ENCODE data around the gene PSME1. TPM values are rescaled to one million over a fixed set of nuclear protein-coding genes. Genes with fewer than 3 reads are reported as not detected.

PSME1 gene
- total RNA-seq, 1 donor from 2014 or later, result 32.7 TPM

DNA sequence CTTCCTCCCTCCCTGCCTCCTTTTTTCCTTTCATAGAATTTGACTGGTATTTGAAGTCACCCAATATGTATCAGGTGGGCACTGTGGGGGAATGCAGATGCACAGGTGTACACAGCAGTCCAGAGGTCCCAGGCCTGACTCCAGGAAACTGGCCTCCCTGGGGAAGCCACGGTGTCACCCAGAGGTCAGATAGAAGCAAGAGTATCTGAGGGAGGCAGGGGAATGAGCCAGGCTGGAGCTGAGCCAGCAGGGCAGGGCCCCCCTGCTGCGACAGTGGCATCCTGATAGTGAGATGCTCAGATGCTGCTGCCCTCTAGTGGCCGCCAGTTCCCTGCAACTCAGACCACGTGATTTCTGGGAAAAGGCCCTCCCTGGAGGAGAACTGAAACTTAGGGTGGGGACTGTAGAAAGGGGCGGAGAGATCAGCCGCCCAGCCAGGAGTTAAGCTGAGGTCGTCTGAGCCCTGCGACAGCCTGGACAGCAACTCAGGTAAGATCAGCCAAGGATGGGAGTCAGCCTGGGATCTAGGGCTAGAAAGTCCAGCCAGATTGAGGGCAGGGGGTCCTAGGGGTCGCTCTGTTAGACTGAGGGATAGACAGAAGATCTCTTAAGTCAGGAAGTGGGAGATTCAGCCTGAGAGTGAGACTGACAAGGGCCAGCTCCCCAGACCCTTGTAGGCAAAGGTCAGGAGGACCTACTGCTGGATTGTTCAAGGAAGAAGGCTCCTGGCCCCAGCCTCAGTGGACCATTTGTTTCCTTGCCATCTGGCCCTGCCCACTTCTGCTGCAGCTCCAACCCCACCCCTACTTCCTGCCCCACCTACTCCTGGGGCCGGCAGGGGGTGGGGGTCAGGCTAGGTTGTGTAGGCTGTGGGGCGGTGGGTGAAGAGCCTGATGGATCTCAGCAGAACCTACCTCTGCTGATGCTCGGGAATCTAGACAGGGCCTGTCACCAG is 25.1 kb downstream of the PSME1 start, which contains the start of gene IRF9:
Gene IRF9 (plus strand): TSS at position 416 of the 955 bp plus-strand sequence. CDS start 880 bp downstream, outside the sequence.
- H3K79me2 ChIP-seq (ENCODE audit: low read depth), result no peaks in the 10 kb centered on the region
- H3K36me3 ChIP-seq, result no peaks in the 10 kb centered on the region
- peak within 1 kb of the TSS; percentile 21 for H3K4me3 ChIP-seq
- peaks cover 11% of the 10 kb centered on the region for H3K36me3 Mint-ChIP-seq
- peaks cover 12% of the 10 kb centered on the region for H3K4me1 Mint-ChIP-seq
- no peak within 1 kb of the TSS for H3K9ac ChIP-seq
- H3K27me3 Mint-ChIP-seq (ENCODE audit: insufficient read depth, low read depth), result peaks cover 4% of the 10 kb centered on the region
- H3K4me3 Mint-ChIP-seq, result peak within 1 kb of the TSS; percentile 85
- H2AFZ ChIP-seq (replicated peaks), result no peak within 1 kb of the TSS
- peak; percentile 98 for DNase-seq (ENCODE audit: low spot score)
- peak within 1 kb of the TSS; percentile 60 for H3K4me2 ChIP-seq
- peak within 1 kb of the TSS; percentile 95 for H3K27ac Mint-ChIP-seq
- no peaks in the 10 kb centered on the region for H3K9me3 Mint-ChIP-seq
- no peaks in the 10 kb centered on the region for H3K27me3 ChIP-seq
- no peaks in the 10 kb centered on the region for H3K4me1 ChIP-seq
- peaks cover 5% of the 10 kb centered on the region for H4K20me1 ChIP-seq (ENCODE audit: low read depth)
- H3K9me3 ChIP-seq (ENCODE audit: low read depth), result no peaks in the 10 kb centered on the region
- H3K27ac ChIP-seq, result no peak within 1 kb of the TSS
- TF ChIP-seq, protein P1, sequence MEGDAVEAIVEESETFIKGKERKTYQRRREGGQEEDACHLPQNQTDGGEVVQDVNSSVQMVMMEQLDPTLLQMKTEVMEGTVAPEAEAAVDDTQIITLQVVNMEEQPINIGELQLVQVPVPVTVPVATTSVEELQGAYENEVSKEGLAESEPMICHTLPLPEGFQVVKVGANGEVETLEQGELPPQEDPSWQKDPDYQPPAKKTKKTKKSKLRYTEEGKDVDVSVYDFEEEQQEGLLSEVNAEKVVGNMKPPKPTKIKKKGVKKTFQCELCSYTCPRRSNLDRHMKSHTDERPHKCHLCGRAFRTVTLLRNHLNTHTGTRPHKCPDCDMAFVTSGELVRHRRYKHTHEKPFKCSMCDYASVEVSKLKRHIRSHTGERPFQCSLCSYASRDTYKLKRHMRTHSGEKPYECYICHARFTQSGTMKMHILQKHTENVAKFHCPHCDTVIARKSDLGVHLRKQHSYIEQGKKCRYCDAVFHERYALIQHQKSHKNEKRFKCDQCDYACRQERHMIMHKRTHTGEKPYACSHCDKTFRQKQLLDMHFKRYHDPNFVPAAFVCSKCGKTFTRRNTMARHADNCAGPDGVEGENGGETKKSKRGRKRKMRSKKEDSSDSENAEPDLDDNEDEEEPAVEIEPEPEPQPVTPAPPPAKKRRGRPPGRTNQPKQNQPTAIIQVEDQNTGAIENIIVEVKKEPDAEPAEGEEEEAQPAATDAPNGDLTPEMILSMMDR (IDR thresholded peaks at IDR 0.05), result peak; percentile 97
- TF ChIP-seq EZH2phosphoT487 (IDR thresholded peaks at IDR 0.05) (no peak), EZH2 (IDR thresholded peaks at IDR 0.05) (no peak)
- peaks cover 8% of the 10 kb centered on the region for H3F3A ChIP-seq (ENCODE audit: low read depth)

DNA sequence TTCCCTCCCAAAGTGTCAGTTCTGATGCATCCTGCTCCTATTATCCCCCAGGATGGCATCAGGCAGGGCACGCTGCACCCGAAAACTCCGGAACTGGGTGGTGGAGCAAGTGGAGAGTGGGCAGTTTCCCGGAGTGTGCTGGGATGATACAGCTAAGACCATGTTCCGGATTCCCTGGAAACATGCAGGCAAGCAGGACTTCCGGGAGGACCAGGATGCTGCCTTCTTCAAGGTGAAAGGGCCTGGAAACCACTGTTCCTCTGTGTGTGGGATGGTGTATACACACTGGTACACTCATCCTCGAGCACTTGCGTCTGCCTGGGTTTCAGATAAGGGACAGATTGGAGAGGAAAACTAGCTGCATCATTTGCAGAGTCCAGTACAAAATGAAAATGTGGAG is 26.1 kb downstream of the PSME1 start:
- TF ChIP-seq, protein P1 (IDR thresholded peaks at IDR 0.05), result no peak
- no peak for TF ChIP-seq EZH2 (IDR thresholded peaks at IDR 0.05)
- TF ChIP-seq EZH2phosphoT487 (IDR thresholded peaks at IDR 0.05), result no peak
- Histone ChIP-seq H3K79me2 (ENCODE audit: low read depth) (no peaks in the 10 kb centered on the region), H3K9ac (no peak overlapping the region), H3K4me3 (no peak overlapping the region), H3K36me3 (no peaks in the 10 kb centered on the region), H3K4me1 (no peaks in the 10 kb centered on the region), H3K27me3 (no peaks in the 10 kb centered on the region), H3K4me2 (no peak overlapping the region), H4K20me1 (ENCODE audit: low read depth) (peaks cover 5% of the 10 kb centered on the region), H3K27ac (no peak overlapping the region), H3F3A (ENCODE audit: low read depth) (peaks cover 8% of the 10 kb centered on the region), H2AFZ (replicated peaks) (no peak overlapping the region), H3K9me3 (ENCODE audit: low read depth) (no peaks in the 10 kb centered on the region)
- Mint-ChIP-seq H3K4me1 (peaks cover 12% of the 10 kb centered on the region), H3K4me3 (peak overlapping the region; percentile 85), H3K27me3 (ENCODE audit: insufficient read depth, low read depth) (peaks cover 2% of the 10 kb centered on the region), H3K9me3 (no peaks in the 10 kb centered on the region), H3K27ac (peak overlapping the region; percentile 95), H3K36me3 (peaks cover 6% of the 10 kb centered on the region)
- no peak for DNase-seq (ENCODE audit: low spot score)

DNA sequence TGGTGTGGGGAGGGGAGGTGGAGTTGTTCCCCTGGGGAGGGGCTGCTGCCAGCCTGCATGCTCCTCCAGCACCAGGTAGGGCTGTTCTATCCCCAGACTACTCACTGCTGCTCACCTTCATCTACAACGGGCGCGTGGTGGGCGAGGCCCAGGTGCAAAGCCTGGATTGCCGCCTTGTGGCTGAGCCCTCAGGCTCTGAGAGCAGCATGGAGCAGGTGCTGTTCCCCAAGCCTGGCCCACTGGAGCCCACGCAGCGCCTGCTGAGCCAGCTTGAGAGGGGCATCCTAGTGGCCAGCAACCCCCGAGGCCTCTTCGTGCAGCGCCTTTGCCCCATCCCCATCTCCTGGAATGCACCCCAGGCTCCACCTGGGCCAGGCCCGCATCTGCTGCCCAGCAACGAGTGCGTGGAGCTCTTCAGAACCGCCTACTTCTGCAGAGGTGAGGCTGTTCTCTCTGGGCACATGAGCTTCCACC is 28.6 kb downstream of the PSME1 start:
- H3K27ac Mint-ChIP-seq, result no peak overlapping the region

More for the DNA sequence above, 28.6 kb downstream of the PSME1 start:
- no peaks in the 10 kb centered on the region for H3K9me3 ChIP-seq (ENCODE audit: low read depth)
- H3K27me3 Mint-ChIP-seq (ENCODE audit: insufficient read depth, low read depth), result peaks cover 2% of the 10 kb centered on the region
- peaks cover 5% of the 10 kb centered on the region for H4K20me1 ChIP-seq (ENCODE audit: low read depth)
- no peak overlapping the region for H3K27ac ChIP-seq
- H3K9me3 Mint-ChIP-seq, result no peaks in the 10 kb centered on the region
- no peak overlapping the region for H2AFZ ChIP-seq (replicated peaks)
- no peak overlapping the region for H3K4me3 ChIP-seq
- DNase-seq (ENCODE audit: low spot score), result no peak
- H3K4me2 ChIP-seq, result no peak overlapping the region
- peaks cover 12% of the 10 kb centered on the region for H3K4me1 Mint-ChIP-seq
- TF ChIP-seq, protein P1 (IDR thresholded peaks at IDR 0.05), result no peak
- no peak for TF ChIP-seq EZH2 (IDR thresholded peaks at IDR 0.05)
- TF ChIP-seq EZH2phosphoT487 (IDR thresholded peaks at IDR 0.05), result no peak
- H3K36me3 ChIP-seq, result no peaks in the 10 kb centered on the region
- peaks cover 8% of the 10 kb centered on the region for H3F3A ChIP-seq (ENCODE audit: low read depth)
- H3K27me3 ChIP-seq, result no peaks in the 10 kb centered on the region
- H3K4me1 ChIP-seq, result no peaks in the 10 kb centered on the region
- no peaks in the 10 kb centered on the region for H3K79me2 ChIP-seq (ENCODE audit: low read depth)
- H3K9ac ChIP-seq, result no peak overlapping the region
- H3K4me3 Mint-ChIP-seq, result no peak overlapping the region
- peaks cover 6% of the 10 kb centered on the region for H3K36me3 Mint-ChIP-seq
